GM12891 (cell line): ENCODE data around the gene RPS16.

Experiments used
- PAX5 ChIP-seq: IDR thresholded peaks from 2 replicates; pipeline ENCODE4 v1.6.1; 2011; ENCODE audit warnings: low read length, moderate library complexity, mild to moderate bottlenecking; ENCODE audit not compliant: insufficient read depth, severe bottlenecking
- POLR2A ChIP-seq: IDR thresholded peaks from 2 replicates; pipeline ENCODE4 v1.6.1; 2011; ENCODE audit warnings: low read depth, low read length, control low read depth
- POLR2AphosphoS5 ChIP-seq: IDR thresholded peaks from 2 replicates; pipeline ENCODE4 v1.6.1; 2011; ENCODE audit warnings: low read depth, low read length, control low read depth
- POU2F2 ChIP-seq: IDR thresholded peaks from 2 replicates; pipeline ENCODE4 v1.6.1; 2011; ENCODE audit warnings: low read depth, mild to moderate bottlenecking, control low read depth, low read length, moderate library complexity
- SPI1 ChIP-seq: IDR thresholded peaks from 2 replicates; pipeline ENCODE4 v1.6.1; 2011; ENCODE audit warnings: low read depth, low read length, control low read depth
- TAF1 ChIP-seq: IDR thresholded peaks from 2 replicates; pipeline ENCODE4 v1.6.1; 2011; ENCODE audit warnings: low read depth, low read length, control low read depth

DNA sequence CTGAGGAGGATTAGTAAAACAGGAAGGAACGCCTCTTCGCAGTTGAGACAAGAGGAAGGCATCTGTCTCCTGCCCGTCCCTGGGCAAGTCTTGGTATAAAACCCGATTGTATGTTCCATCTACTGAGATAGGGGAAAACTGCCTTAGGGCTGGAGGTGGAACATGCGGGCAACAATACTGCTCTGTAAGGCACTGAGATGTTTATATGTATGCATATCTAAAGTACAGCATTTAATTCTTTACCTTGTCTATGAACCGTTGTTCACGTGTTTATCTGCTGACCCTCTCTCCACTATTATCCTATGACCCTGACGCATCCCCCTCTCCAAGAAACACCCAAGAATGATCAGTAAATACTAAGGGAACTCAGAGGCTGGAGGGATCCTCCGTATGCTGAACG, 44.2 kb upstream of the RPS16 start:
- TF ChIP-seq POLR2AphosphoS5 (no peak), PAX5 (no peak), POLR2A (no peak), TAF1 (no peak), SPI1 (no peak), POU2F2 (no peak)
